ENCODE results near the gene NFKBIL1.
"Not testable (repeated sequence)": the region's sequence is repeated elsewhere in the genome, so short reads cannot be mapped to it uniquely, and the experiment has no call there.

NFKBIL1 gene

DNA sequence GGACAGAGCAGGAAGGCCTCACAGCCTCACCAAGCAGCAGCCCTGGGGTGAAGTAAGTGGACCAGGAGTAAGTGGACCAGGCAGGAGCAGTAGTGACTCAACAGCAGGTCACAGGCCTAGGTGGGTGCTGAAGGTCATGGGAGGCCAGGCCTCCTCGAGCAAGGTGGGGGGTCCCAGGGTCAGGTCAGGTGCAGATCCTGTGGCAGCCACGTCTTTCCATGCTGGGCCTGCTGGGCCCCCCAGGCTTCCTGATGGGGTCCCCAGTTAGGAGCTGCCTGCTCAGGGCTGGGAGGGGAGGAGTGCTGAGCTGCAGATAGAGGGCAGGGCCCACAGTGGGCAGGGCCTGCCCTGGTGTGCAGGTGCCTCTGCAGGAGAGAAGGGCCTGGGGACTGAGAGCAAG lies 38.4 kb upstream of the NFKBIL1 start:
- H3K4me3 ChIP-seq (ENCODE audit: low read length in 2 of 2); H3K4ac ChIP-seq (ENCODE audit: low read length); H4K8ac ChIP-seq (ENCODE audit: low read depth, low read length); H3K4me1 ChIP-seq (ENCODE audit: control insufficient read depth in 2 of 2, insufficient read depth in 1 of 2, low read depth in 1 of 2, low read length in 2 of 2); H2AK5ac ChIP-seq (ENCODE audit: low read depth, low read length); DNase-seq (ENCODE audit: low spot score); H4K91ac ChIP-seq (ENCODE audit: low read depth, low read length, poor library complexity); H3K27ac ChIP-seq (replicated peaks; ENCODE audit: low read length); H2AFZ ChIP-seq (ENCODE audit: low read length); H3K4me2 ChIP-seq (ENCODE audit: insufficient read depth, low read length, poor library complexity, severe bottlenecking); H3K36me3 ChIP-seq (replicated peaks in 1 of 2; ENCODE audit: control insufficient read depth in 2 of 2, insufficient read depth in 2 of 2, low read length in 2 of 2); H3K9me3 ChIP-seq (replicated peaks in 1 of 2; ENCODE audit: control insufficient read depth in 2 of 2, insufficient read depth in 1 of 2, low read depth in 1 of 2, low read length in 2 of 2); H3K23ac ChIP-seq (ENCODE audit: low read depth, low read length, poor library complexity); H2BK120ac ChIP-seq (ENCODE audit: low read depth, low read length); H3K79me1 ChIP-seq (ENCODE audit: low read depth, low read length); H2BK12ac ChIP-seq (ENCODE audit: low read length); H3K18ac ChIP-seq (ENCODE audit: low read length); H2BK15ac ChIP-seq (ENCODE audit: low read length); H2BK5ac ChIP-seq (ENCODE audit: low read length): not testable (repeated sequence)
- WGBS, 2 donors (ENCODE audit: extremely low coverage in 2 of 2, insufficient read length in 2 of 2, insufficient replicate concordance in 1 of 2) = no CpG with 5 or more reads among the region's 2 CpGs
- peaks cover 0 to 43% (median 0%) of the 10 kb centered on the region in 3 experiments for H3K27me3 ChIP-seq (ENCODE audit: control insufficient read depth in 3 of 3, insufficient read depth in 3 of 3, low read depth in 1 of 3, low read length in 3 of 3)
- H3K9ac ChIP-seq (ENCODE audit: low read depth, low read length, poor library complexity) = peak overlapping the region; percentile 12
- H3K14ac ChIP-seq (ENCODE audit: low read length) = peak overlapping the region; percentile 47

DNA sequence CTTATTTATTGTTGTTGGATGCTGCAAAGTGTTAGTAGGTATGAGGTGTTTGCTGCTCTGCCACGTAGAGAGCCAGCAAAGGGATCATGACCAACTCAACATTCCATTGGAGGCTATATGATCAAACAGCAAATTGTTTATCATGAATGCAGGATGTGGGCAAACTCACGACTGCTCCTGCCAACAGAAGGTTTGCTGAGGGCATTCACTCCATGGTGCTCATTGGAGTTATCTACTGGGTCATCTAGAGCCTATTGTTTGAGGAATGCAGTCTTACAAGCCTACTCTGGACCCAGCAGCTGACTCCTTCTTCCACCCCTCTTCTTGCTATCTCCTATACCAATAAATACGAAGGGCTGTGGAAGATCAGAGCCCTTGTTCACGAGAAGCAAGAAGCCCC lies 37.4 kb upstream of the NFKBIL1 start:
- Histone ChIP-seq H4K91ac (ENCODE audit: low read depth, low read length, poor library complexity) (no peak overlapping the region), H4K8ac (ENCODE audit: low read depth, low read length) (no peak overlapping the region), H3K4me1 (ENCODE audit: control insufficient read depth in 2 of 2, insufficient read depth in 1 of 2, low read depth in 1 of 2, low read length in 2 of 2) (no peaks in the 10 kb centered on the region), H2BK12ac (ENCODE audit: low read length) (no peak overlapping the region), H3K27ac (replicated peaks; ENCODE audit: low read length) (no peak overlapping the region), H3K14ac (ENCODE audit: low read length) (no peak overlapping the region), H2AK5ac (ENCODE audit: low read depth, low read length) (no peak overlapping the region), H2BK120ac (ENCODE audit: low read depth, low read length) (no peak overlapping the region), H3K18ac (ENCODE audit: low read length) (no peak overlapping the region), H3K23ac (ENCODE audit: low read depth, low read length, poor library complexity) (no peak overlapping the region), H3K4me3 (ENCODE audit: low read length in 2 of 2) (no peak overlapping the region), H3K27me3 (ENCODE audit: control insufficient read depth in 3 of 3, insufficient read depth in 3 of 3, low read depth in 1 of 3, low read length in 3 of 3) (peaks cover 0 to 40% (median 0%) of the 10 kb centered on the region in 3 experiments), H3K9ac (ENCODE audit: low read depth, low read length, poor library complexity) (no peak overlapping the region), H3K4ac (ENCODE audit: low read length) (no peak overlapping the region), H3K9me3 (replicated peaks in 1 of 2; ENCODE audit: control insufficient read depth in 2 of 2, insufficient read depth in 1 of 2, low read depth in 1 of 2, low read length in 2 of 2) (peaks cover 0 to 4% of the 10 kb centered on the region in 2 donors), H3K4me2 (ENCODE audit: insufficient read depth, low read length, poor library complexity, severe bottlenecking) (no peak overlapping the region), H3K79me1 (ENCODE audit: low read depth, low read length) (peaks cover 2% of the 10 kb centered on the region), H2AFZ (ENCODE audit: low read length) (no peak overlapping the region), H2BK15ac (ENCODE audit: low read length) (no peak overlapping the region), H3K36me3 (replicated peaks in 1 of 2; ENCODE audit: control insufficient read depth in 2 of 2, insufficient read depth in 2 of 2, low read length in 2 of 2) (peaks cover 0 to 3% of the 10 kb centered on the region in 2 donors), H2BK5ac (ENCODE audit: low read length) (no peak overlapping the region)
- no peak for DNase-seq (ENCODE audit: low spot score)
- no CpG with 5 or more reads among the region's 4 CpGs for WGBS, 2 donors (ENCODE audit: extremely low coverage in 2 of 2, insufficient read length in 2 of 2, insufficient replicate concordance in 1 of 2)

DNA sequence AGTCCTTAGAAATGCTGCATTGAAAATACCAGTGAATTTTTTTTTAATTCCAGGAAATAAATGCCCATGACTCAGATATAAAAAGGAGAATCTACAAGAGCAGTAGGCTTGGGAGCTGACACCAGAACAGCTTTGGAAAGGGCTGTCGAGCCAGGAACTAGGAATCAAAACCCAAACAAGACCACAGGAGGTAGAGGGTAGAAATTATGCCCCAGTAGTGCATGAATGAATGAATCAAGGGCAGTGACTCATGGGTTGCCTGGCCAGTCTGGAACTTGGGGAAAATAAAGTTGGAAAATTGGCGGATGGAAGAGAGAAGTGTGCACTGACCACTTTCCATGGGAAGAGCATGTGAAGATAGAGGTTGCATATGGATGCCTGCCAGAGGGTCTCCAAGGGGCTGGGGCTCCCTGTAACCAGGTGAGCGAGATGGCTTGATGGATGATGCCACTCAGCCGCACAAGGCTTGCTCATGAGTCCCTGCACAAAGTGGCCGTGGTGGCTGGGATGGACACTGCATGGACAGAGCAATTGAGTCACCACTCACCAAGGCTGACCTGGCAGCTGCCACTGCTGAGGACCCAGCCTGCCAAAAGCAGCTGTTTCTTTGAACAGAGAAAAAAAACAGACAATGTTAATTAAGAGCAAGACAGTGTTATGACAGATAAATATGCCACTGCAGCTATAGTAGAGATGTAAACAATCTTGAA lies 33.8 kb upstream of the NFKBIL1 start:
- H3K36me3 ChIP-seq (replicated peaks in 1 of 2; ENCODE audit: control insufficient read depth in 2 of 2, insufficient read depth in 2 of 2, low read length in 2 of 2) = peaks cover 0 to 3% of the 10 kb centered on the region in 2 donors
- no peak overlapping the region for H3K27ac ChIP-seq (replicated peaks; ENCODE audit: low read length)
- H2BK12ac ChIP-seq (ENCODE audit: low read length) = no peak overlapping the region
- no peak overlapping the region for H3K9ac ChIP-seq (ENCODE audit: low read depth, low read length, poor library complexity)
- H3K18ac ChIP-seq (ENCODE audit: low read length) = peak overlapping the region; percentile 81
- H2BK5ac ChIP-seq (ENCODE audit: low read length) = no peak overlapping the region
- no peak overlapping the region for H2AFZ ChIP-seq (ENCODE audit: low read length)
- no peak overlapping the region for H2BK120ac ChIP-seq (ENCODE audit: low read depth, low read length)
- no peak overlapping the region for H3K23ac ChIP-seq (ENCODE audit: low read depth, low read length, poor library complexity)
- H3K4ac ChIP-seq (ENCODE audit: low read length) = no peak overlapping the region
- H3K27me3 ChIP-seq (ENCODE audit: control insufficient read depth in 3 of 3, insufficient read depth in 3 of 3, low read depth in 1 of 3, low read length in 3 of 3) = peaks cover 0 to 27% (median 0%) of the 10 kb centered on the region in 3 experiments
- no peak overlapping the region for H2AK5ac ChIP-seq (ENCODE audit: low read depth, low read length)
- WGBS, 2 donors (ENCODE audit: extremely low coverage in 2 of 2, insufficient read length in 2 of 2, insufficient replicate concordance in 1 of 2) = no CpG with 5 or more reads among the region's 5 CpGs
- no peak overlapping the region for H4K91ac ChIP-seq (ENCODE audit: low read depth, low read length, poor library complexity)
- H3K79me1 ChIP-seq (ENCODE audit: low read depth, low read length) = peaks cover 2% of the 10 kb centered on the region
- H3K4me3 ChIP-seq (ENCODE audit: low read length in 2 of 2) = no peak overlapping the region
- H3K9me3 ChIP-seq (replicated peaks in 1 of 2; ENCODE audit: control insufficient read depth in 2 of 2, insufficient read depth in 1 of 2, low read depth in 1 of 2, low read length in 2 of 2) = peaks cover 0 to 4% of the 10 kb centered on the region in 2 donors
- DNase-seq (ENCODE audit: low spot score) = no peak
- H4K8ac ChIP-seq (ENCODE audit: low read depth, low read length) = no peak overlapping the region
- no peak overlapping the region for H2BK15ac ChIP-seq (ENCODE audit: low read length)
- H3K4me2 ChIP-seq (ENCODE audit: insufficient read depth, low read length, poor library complexity, severe bottlenecking) = no peak overlapping the region
- H3K14ac ChIP-seq (ENCODE audit: low read length) = no peak overlapping the region
- H3K4me1 ChIP-seq (ENCODE audit: control insufficient read depth in 2 of 2, insufficient read depth in 1 of 2, low read depth in 1 of 2, low read length in 2 of 2) = no peaks in the 10 kb centered on the region

DNA sequence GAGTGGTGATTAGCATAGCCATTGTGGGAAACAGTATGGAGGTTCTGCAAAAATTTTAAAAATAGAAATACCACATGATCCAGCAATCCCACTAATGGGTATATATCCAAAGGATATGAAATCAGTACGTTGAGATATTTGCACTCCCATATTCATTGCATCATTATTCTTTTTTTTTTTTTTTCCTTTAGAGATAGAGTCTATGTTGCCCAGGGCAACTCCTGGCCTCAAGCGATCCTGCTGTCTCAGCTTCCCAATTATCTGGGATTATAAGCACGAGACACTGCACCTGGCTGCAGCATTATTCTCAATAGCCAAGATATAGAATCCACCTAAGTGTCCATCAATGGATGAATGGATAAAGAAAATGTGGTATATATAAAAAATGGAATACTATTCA lies 25.6 kb upstream of the NFKBIL1 start:
- H3K9ac ChIP-seq (ENCODE audit: low read depth, low read length, poor library complexity) = no peak overlapping the region
- H3K14ac ChIP-seq (ENCODE audit: low read length) = no peak overlapping the region
- H2AK5ac ChIP-seq (ENCODE audit: low read depth, low read length) = no peak overlapping the region
- peaks cover 0 to 2% of the 10 kb centered on the region in 2 donors for H3K9me3 ChIP-seq (replicated peaks in 1 of 2; ENCODE audit: control insufficient read depth in 2 of 2, insufficient read depth in 1 of 2, low read depth in 1 of 2, low read length in 2 of 2)
- H3K27me3 ChIP-seq (ENCODE audit: control insufficient read depth in 3 of 3, insufficient read depth in 3 of 3, low read depth in 1 of 3, low read length in 3 of 3) = peaks cover 0 to 8% (median 0%) of the 10 kb centered on the region in 3 experiments
- H3K23ac ChIP-seq (ENCODE audit: low read depth, low read length, poor library complexity) = no peak overlapping the region
- H3K79me1 ChIP-seq (ENCODE audit: low read depth, low read length) = no peaks in the 10 kb centered on the region
- no peak overlapping the region for H2BK5ac ChIP-seq (ENCODE audit: low read length)
- H3K4me3 ChIP-seq (ENCODE audit: low read length in 2 of 2) = no peak overlapping the region
- no peak overlapping the region for H2BK120ac ChIP-seq (ENCODE audit: low read depth, low read length)
- no peak for DNase-seq (ENCODE audit: low spot score)
- H3K4me1 ChIP-seq (ENCODE audit: control insufficient read depth in 2 of 2, insufficient read depth in 1 of 2, low read depth in 1 of 2, low read length in 2 of 2) = no peaks in the 10 kb centered on the region
- no peak overlapping the region for H2BK15ac ChIP-seq (ENCODE audit: low read length)
- no peak overlapping the region for H4K8ac ChIP-seq (ENCODE audit: low read depth, low read length)
- no peak overlapping the region for H3K4me2 ChIP-seq (ENCODE audit: insufficient read depth, low read length, poor library complexity, severe bottlenecking)
- H3K36me3 ChIP-seq (replicated peaks in 1 of 2; ENCODE audit: control insufficient read depth in 2 of 2, insufficient read depth in 2 of 2, low read length in 2 of 2) = no peaks in the 10 kb centered on the region
- no peak overlapping the region for H3K4ac ChIP-seq (ENCODE audit: low read length)
- no peak overlapping the region for H2AFZ ChIP-seq (ENCODE audit: low read length)
- WGBS, 2 donors (ENCODE audit: extremely low coverage in 2 of 2, insufficient read length in 2 of 2, insufficient replicate concordance in 1 of 2) = no CpG with 5 or more reads among the region's 3 CpGs
- H4K91ac ChIP-seq (ENCODE audit: low read depth, low read length, poor library complexity) = no peak overlapping the region
- no peak overlapping the region for H3K27ac ChIP-seq (replicated peaks; ENCODE audit: low read length)
- no peak overlapping the region for H3K18ac ChIP-seq (ENCODE audit: low read length)
- H2BK12ac ChIP-seq (ENCODE audit: low read length) = no peak overlapping the region
